SU-DHL-6 (cell line): Measurements from ENCODE around the gene CST6.

Source experiments
- CTCF ChIP-seq: fragments of 200-600 bp; sonication (generic); IDR thresholded peaks from one replicate; pipeline ENCODE4 v1.5.1; 2017; ENCODE audit warnings: antibody characterized with exemption, mild to moderate bottlenecking, low read length, moderate library complexity; ENCODE audit not compliant: insufficient read depth, poor library complexity, severe bottlenecking
- EZH2phosphoT487 ChIP-seq: fragments of 200-600 bp; sonication (generic), shearing (Covaris generic); conservative IDR thresholded peaks from 2 replicates; pipeline ENCODE4 v1.6.1; 2018; ENCODE audit warnings: mild to moderate bottlenecking, antibody characterized with exemption, low read length, moderate library complexity, mixed read lengths

GRCh38 chr11:66056501-66056900 is 44.7 kb downstream of the CST6 start:
- TF ChIP-seq CTCF: no peak
- TF ChIP-seq EZH2phosphoT487: no peak
